K562 (cell line): ENCODE data around the gene CD164L2. TPM values are rescaled to one million over a fixed set of nuclear protein-coding genes. Genes with fewer than 3 reads are reported as not detected.

ENCODE experiments used
- CEBPG ChIP-seq, 3 experiments: fragments of 200-800 bp in 1 of 3; sonication (Bioruptor generic) in 1 of 3; sonication (generic) in 1 of 3; formaldehyde crosslinking in 1 of 3; IDR thresholded peaks in 2 of 3; conservative IDR thresholded peaks in 1 of 3; 2 replicates each; pipeline versions ENCODE4 v1.6.1 to v1.8.0; 2016 to 2022; ENCODE audit warnings: missing compliant biosample characterization in 2 of 3, missing genetic modification characterization in 2 of 3, mild to moderate bottlenecking in 1 of 3, missing genetic modification reagents in 1 of 3
- CHD4 ChIP-seq: fragments of 200-600 bp; sonication (generic); IDR thresholded peaks from 3 replicates; pipeline ENCODE4 v1.6.1; 2012; ENCODE audit warnings: low read depth, mild to moderate bottlenecking, mixed read lengths, low read length, inconsistent platforms; ENCODE audit not compliant: insufficient read depth, insufficient replicate concordance, poor library complexity, severe bottlenecking
- DEAF1 ChIP-seq: fragments of 450-650 bp; formaldehyde crosslinking; IDR thresholded peaks from 2 replicates; pipeline ENCODE4 v1.4.0; 2020; ENCODE audit warnings: mild to moderate bottlenecking, moderate library complexity
- GTF3C2 ChIP-seq: IDR thresholded peaks from 3 replicates; pipeline ENCODE4 v1.6.1; 2011; ENCODE audit warnings: borderline replicate concordance, mild to moderate bottlenecking, moderate library complexity; ENCODE audit not compliant: insufficient read length; ENCODE audit errors: extremely low read depth
- HDAC6 ChIP-seq: IDR thresholded peaks from 2 replicates; pipeline ENCODE4 v1.6.1; 2012; ENCODE audit warnings: low read depth, mild to moderate bottlenecking, control low read depth, inconsistent platforms, low read length, moderate library complexity
- IRF2 ChIP-seq: sonication (generic); formaldehyde crosslinking; IDR thresholded peaks from 2 replicates; pipeline ENCODE4 v1.8.1; 2022; ENCODE audit warnings: mild to moderate bottlenecking, missing genetic modification reagents
- JUN ChIP-seq, 2 experiments: sonication (generic) in 1 of 2; formaldehyde crosslinking in 1 of 2; IDR thresholded peaks; 2 replicates each; pipeline versions ENCODE4 v1.6.1 to v1.8.0; 2012 to 2022; ENCODE audit warnings: borderline replicate concordance in 2 of 2, mild to moderate bottlenecking in 2 of 2, improper control_type of control experiment in 1 of 2, low read depth in 1 of 2, low read length in 1 of 2, missing genetic modification reagents in 1 of 2
- KLF10 ChIP-seq: fragments of 250-450 bp; sonication (Bioruptor Pico); IDR thresholded peaks from 2 replicates; pipeline ENCODE4 v1.6.1; 2021; ENCODE audit warnings: matching md5 sums
- MCM5 ChIP-seq: fragments of 450-650 bp; IDR thresholded peaks from 2 replicates; pipeline ENCODE4 v1.6.1; 2016; ENCODE audit warnings: low read depth
- MTA3 ChIP-seq: fragments of 450-650 bp; formaldehyde crosslinking; IDR thresholded peaks from 2 replicates; pipeline ENCODE4 v1.6.1; 2017; ENCODE audit warnings: mild to moderate bottlenecking, borderline replicate concordance
- NR4A1 ChIP-seq, 2 experiments: fragments of 250-450 bp in 1 of 2; fragments of 450-650 bp in 1 of 2; sonication (Bioruptor Pico) in 1 of 2; IDR thresholded peaks; 2 replicates each; pipeline versions ENCODE4 v1.4.0 to v1.6.1; 2016 to 2020; ENCODE audit warnings: mild to moderate bottlenecking in 2 of 2, missing compliant biosample characterization in 1 of 2, missing genetic modification characterization in 1 of 2, moderate library complexity in 1 of 2
- SMARCB1 ChIP-seq: IDR thresholded peaks from 2 replicates; pipeline ENCODE4 v1.6.1; 2011; ENCODE audit warnings: improper control_type of control experiment, low read depth; ENCODE audit not compliant: insufficient read length
- ZBTB1 ChIP-seq: sonication (generic); formaldehyde crosslinking; IDR thresholded peaks from 2 replicates; pipeline ENCODE4 v1.8.1; 2023; ENCODE audit warnings: missing genetic modification reagents, low read depth, mild to moderate bottlenecking, borderline replicate concordance
- ZFP91 ChIP-seq: sonication (generic); formaldehyde crosslinking; IDR thresholded peaks from 2 replicates; pipeline ENCODE4 v1.8.0; 2022; ENCODE audit warnings: mild to moderate bottlenecking, missing genetic modification reagents
- ZKSCAN1 ChIP-seq: fragments of 150-350 bp; IDR thresholded peaks from 2 replicates; pipeline ENCODE4 v1.6.1; 2016; ENCODE audit warnings: low read depth, low read length
- ZNF134 ChIP-seq: fragments of 250-450 bp; sonication (Bioruptor Pico); conservative IDR thresholded peaks from 2 replicates; pipeline ENCODE4 v1.4.0; 2020
- ZNF143 ChIP-seq: sonication (generic); formaldehyde crosslinking; IDR thresholded peaks from 2 replicates; pipeline ENCODE4 v1.9.0; 2022; ENCODE audit warnings: mild to moderate bottlenecking, missing genetic modification reagents
- ZNF184 ChIP-seq: sonication (generic); formaldehyde crosslinking; IDR thresholded peaks from 2 replicates; pipeline ENCODE4 v1.5.0; 2020; ENCODE audit warnings: missing genetic modification reagents
- ZNF699 ChIP-seq: fragments of 250-450 bp; sonication (Bioruptor Pico); IDR thresholded peaks from 2 replicates; pipeline ENCODE4 v1.8.0; 2021; ENCODE audit warnings: mild to moderate bottlenecking, moderate library complexity; ENCODE audit not compliant: insufficient replicate concordance
- polyA plus RNA-seq, 8 experiments: library from polyadenylated mRNA; depleted of rRNA in 4 of 8; stranded (reverse) in 5 of 8; unstranded in 3 of 8; fragments of >200 nt; fragmentation: Nextera tagmentation in 2 of 8; fragmentation: Illumina TruSeq in 1 of 8; extraction: Ambion mirVana in 2 of 8; extraction: Trizol in 1 of 8; gene quantifications; 2 replicates each; pipeline versions ENCODE4 v1.2.1 to v1.2.3, GENCODE V29; 2011 to 2014; ENCODE audit warnings: inconsistent platforms in 1 of 8, missing spikeins in 1 of 8
- total RNA-seq, 7 experiments: library from RNA; depleted of rRNA in 6 of 7; stranded (reverse); fragments of >200 nt in 6 of 7; fragmentation: Illumina TruSeq in 2 of 7; extraction: Trizol in 2 of 7; gene quantifications; 2 replicates each; pipeline versions ENCODE4 v1.2.1 to v1.2.3, GENCODE V29; 2011 to 2021; ENCODE audit warnings: low replicate concordance in 1 of 7

CD164L2 gene
- total and polyA plus RNA-seq, 9 of the 15 experiments (the other 6 are each of a cell fraction or from before 2014, with no cell fraction given) = 0.08 to 0.92 (median 0.38) TPM; not detected in 1

- TF ChIP-seq CHD4 (no peak), SMARCB1 (no peak), ZBTB1 (CRISPR knock-in tag) (0 out of 2 replicates have a peak, but pooled peaks have one; percentile 26), HDAC6 (no peak), DEAF1 (peak; percentile 36; the same call in 1 of the 2 replicates), ZNF134 (CRISPR knock-in tag) (no peak), JUN (IDR thresholded peaks at IDR 0.05; ENCODE audit: borderline replicate concordance, low read depth, low read length) (0 out of 2 replicates have a peak, but pooled peaks have one; percentile 20), JUN (CRISPR knock-in tag; IDR thresholded peaks at IDR 0.05; ENCODE audit: borderline replicate concordance) (0 out of 2 replicates have a peak, but pooled peaks have one; percentile 30), MTA3 (peak; percentile 54; the same call in 1 of the 2 replicates), CEBPG (CRISPR knock-in tag; IDR thresholded peaks at IDR 0.05) (no peak), CEBPG (tag; conservative IDR thresholded peaks at IDR 0.05 in 1 of 2, IDR thresholded peaks at IDR 0.05 in 1 of 2) (no peak), ZNF699 (no peak), IRF2 (no peak), ZNF184 (CRISPR knock-in tag) (no peak), ZKSCAN1 (no peak), GTF3C2 (no peak), ZNF143 (CRISPR knock-in tag) (no peak), MCM5 (no peak), ZFP91 (CRISPR knock-in tag) (no peak), NR4A1 (CRISPR knock-in tag; IDR thresholded peaks at IDR 0.05) (no peak), NR4A1 (tag; IDR thresholded peaks at IDR 0.05) (no peak), KLF10 (no peak)
Measured at GRCh38 chr1:27366411-27367159, 16.5 kb downstream of the CD164L2 start, which contains the start of gene MAP3K6 (continued).
